Measurements from ENCODE around the gene PTPRE.

DNA sequence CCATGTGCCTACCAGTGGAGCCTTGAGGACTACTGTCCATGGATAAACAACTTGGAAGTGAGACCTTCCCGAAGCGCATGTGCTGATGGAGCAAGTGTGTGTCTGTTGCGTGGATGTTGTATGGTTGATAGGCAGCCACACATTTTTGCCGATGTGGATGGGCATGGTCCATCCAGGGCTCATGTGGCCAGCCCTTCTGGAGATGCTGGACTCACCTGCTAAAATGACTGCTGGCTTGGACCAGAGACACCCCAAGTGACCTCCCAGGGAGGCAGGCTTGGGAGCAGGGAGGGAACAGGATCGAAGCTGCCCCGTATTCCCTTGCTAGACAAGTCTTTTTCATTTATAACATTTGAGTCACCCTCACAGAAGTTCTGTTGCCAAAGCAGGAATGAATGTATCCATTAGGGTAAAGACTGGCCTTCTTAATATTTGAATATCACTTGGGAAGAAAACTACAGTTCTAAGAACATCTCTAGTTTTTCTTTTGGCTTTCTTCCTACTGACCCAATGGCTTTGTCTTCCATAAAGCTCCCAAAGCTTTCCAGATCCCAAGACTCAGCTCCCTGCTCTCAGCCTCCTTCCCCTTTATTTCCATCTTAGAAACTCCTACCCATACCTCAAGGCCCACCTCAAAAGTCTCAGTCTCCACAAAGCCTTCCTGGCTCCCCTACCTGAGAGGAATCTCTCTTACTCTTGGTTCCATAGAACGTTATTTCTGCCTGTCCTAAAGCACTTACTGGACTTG is 3.0 kb downstream of the PTPRE start:
- TF ChIP-seq, protein P1, sequence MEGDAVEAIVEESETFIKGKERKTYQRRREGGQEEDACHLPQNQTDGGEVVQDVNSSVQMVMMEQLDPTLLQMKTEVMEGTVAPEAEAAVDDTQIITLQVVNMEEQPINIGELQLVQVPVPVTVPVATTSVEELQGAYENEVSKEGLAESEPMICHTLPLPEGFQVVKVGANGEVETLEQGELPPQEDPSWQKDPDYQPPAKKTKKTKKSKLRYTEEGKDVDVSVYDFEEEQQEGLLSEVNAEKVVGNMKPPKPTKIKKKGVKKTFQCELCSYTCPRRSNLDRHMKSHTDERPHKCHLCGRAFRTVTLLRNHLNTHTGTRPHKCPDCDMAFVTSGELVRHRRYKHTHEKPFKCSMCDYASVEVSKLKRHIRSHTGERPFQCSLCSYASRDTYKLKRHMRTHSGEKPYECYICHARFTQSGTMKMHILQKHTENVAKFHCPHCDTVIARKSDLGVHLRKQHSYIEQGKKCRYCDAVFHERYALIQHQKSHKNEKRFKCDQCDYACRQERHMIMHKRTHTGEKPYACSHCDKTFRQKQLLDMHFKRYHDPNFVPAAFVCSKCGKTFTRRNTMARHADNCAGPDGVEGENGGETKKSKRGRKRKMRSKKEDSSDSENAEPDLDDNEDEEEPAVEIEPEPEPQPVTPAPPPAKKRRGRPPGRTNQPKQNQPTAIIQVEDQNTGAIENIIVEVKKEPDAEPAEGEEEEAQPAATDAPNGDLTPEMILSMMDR (IDR thresholded peaks at IDR 0.05): no peak
- TF ChIP-seq EZH2 (IDR thresholded peaks at IDR 0.05): no peak

Data from neural progenitor cell (in vitro differentiated cells).